H1 (cell line): ENCODE data around the gene TSHB. TPM values are rescaled to one million over a fixed set of nuclear protein-coding genes. Genes with fewer than 3 reads are reported as not detected.

Source experiments
- CTCF ChIA-PET: fragments of 300-600 bp; sonication (Branson Sonifier 250); formaldehyde crosslinking; loops from one replicate; lab custom pipeline; 2021; ENCODE audit not compliant: partially characterized antibody; lab: Charles Lee
- POLR2A ChIA-PET: fragments of 300-600 bp; sonication (Branson Sonifier 250); formaldehyde crosslinking; loops from one replicate; lab custom pipeline; 2021; ENCODE audit warnings: inconsistent platforms; ENCODE audit not compliant: partially characterized antibody; lab: Charles Lee
- DNase-seq, 2 experiments: peaks; one replicate each; pipeline versions ENCODE4 v3.0.0 to v3.0.0-alpha.2; 2010 to 2022; ENCODE audit warnings: low spot score in 2 of 2, low read depth in 1 of 2, mixed read lengths in 1 of 2
- FAIRE-seq: peaks from 2 replicates; lab custom pipeline; 2011; peaks lifted over from hg19 to GRCh38; lab: Jason Lieb, UNC
- H2AFZ ChIP-seq: 2 replicates; pipeline ENCODE4 v1.8.1; 2012; ENCODE audit warnings: low read length, inconsistent platforms
- H2AK5ac ChIP-seq: 2 replicates; pipeline ENCODE4 v1.6.1; 2013; ENCODE audit warnings: low read depth, low read length
- H2BK120ac ChIP-seq: replicated peaks from 2 replicates; pipeline ENCODE3; 2013; ENCODE audit warnings: low read depth, low read length, inconsistent platforms
- H2BK12ac ChIP-seq: 2 replicates; pipeline ENCODE4 v1.6.1; 2013; ENCODE audit warnings: low read depth, low read length
- H2BK15ac ChIP-seq: 2 replicates; pipeline ENCODE4 v1.6.1; 2013; ENCODE audit warnings: low read length
- H2BK20ac ChIP-seq: 2 replicates; pipeline ENCODE4 v1.6.1; 2013; ENCODE audit warnings: low read length
- H2BK5ac ChIP-seq: 2 replicates; pipeline ENCODE4 v1.6.1; 2013; ENCODE audit warnings: low read depth, low read length
- H3K14ac ChIP-seq: 2 replicates; pipeline ENCODE4 v1.6.1; 2013; ENCODE audit warnings: inconsistent platforms; ENCODE audit not compliant: insufficient read length
- H3K18ac ChIP-seq: 2 replicates; pipeline ENCODE4 v1.6.1; 2013; ENCODE audit warnings: low read length; ENCODE audit errors: extremely low read depth
- H3K23ac ChIP-seq: 2 replicates; pipeline ENCODE4 v1.6.1; 2013; ENCODE audit warnings: inconsistent platforms; ENCODE audit not compliant: insufficient read length
- H3K23me2 ChIP-seq: 2 replicates; pipeline ENCODE4 v1.6.1; 2013; ENCODE audit warnings: low read depth, low read length
- H3K27ac ChIP-seq: 2 replicates; pipeline ENCODE4 v1.6.1; 2011; ENCODE audit warnings: low read depth, low read length, inconsistent platforms
- H3K27me3 ChIP-seq, 4 experiments: replicated peaks in 1 of 4; 1 replicate in 1 of 4; 2 replicates in 3 of 4; pipeline versions ENCODE4 v1.6.1 to v1.8.1; 2011 to 2013; ENCODE audit warnings: low read length in 3 of 4, mild to moderate bottlenecking in 3 of 4, inconsistent platforms in 2 of 4, mixed read lengths in 2 of 4, moderate library complexity in 1 of 4; ENCODE audit not compliant: control insufficient read depth in 3 of 4, insufficient read depth in 3 of 4; ENCODE audit errors: extremely low read depth in 1 of 4
- H3K36me3 ChIP-seq, 4 experiments: 2 replicates each; pipeline versions ENCODE4 v1.6.1 to v1.8.1; 2011 to 2013; ENCODE audit warnings: mild to moderate bottlenecking in 4 of 4, low read length in 3 of 4, moderate library complexity in 2 of 4, control low read depth in 1 of 4, inconsistent platforms in 1 of 4; ENCODE audit not compliant: insufficient read depth in 4 of 4, control insufficient read depth in 2 of 4
- H3K4ac ChIP-seq: replicated peaks from 2 replicates; pipeline ENCODE3; 2013; ENCODE audit warnings: low read length, low read depth, mixed read lengths, inconsistent platforms; ENCODE audit not compliant: insufficient read length
- H3K4me1 ChIP-seq, 4 experiments: replicated peaks in 1 of 4; 1 replicate in 1 of 4; 2 replicates in 3 of 4; pipeline versions ENCODE4 v1.6.1 to v1.8.1; 2011 to 2013; ENCODE audit warnings: low read length in 3 of 4, inconsistent platforms in 2 of 4, mixed read lengths in 1 of 4; ENCODE audit not compliant: insufficient read depth in 4 of 4, control insufficient read depth in 3 of 4
- H3K4me2 ChIP-seq, 2 experiments: 2 replicates each; pipeline versions ENCODE4 v1.6.1 to v1.8.1; 2011 to 2013; ENCODE audit warnings: low read depth in 2 of 2, low read length in 2 of 2, control low read depth in 1 of 2, inconsistent platforms in 1 of 2, mild to moderate bottlenecking in 1 of 2; ENCODE audit not compliant: insufficient read depth in 1 of 2
- H3K4me3 ChIP-seq, 4 experiments: fragments of 200-600, 300-600 bp in 1 of 4; sonication (generic), shearing (Covaris generic), sonication (Bioruptor Twin) in 1 of 4; 2 replicates each; pipeline versions ENCODE4 v1.5.1 to v1.8.1; 2011 to 2016; ENCODE audit warnings: low read length in 4 of 4, low read depth in 3 of 4, control low read depth in 2 of 4, inconsistent platforms in 2 of 4, mild to moderate bottlenecking in 2 of 4, mixed read lengths in 1 of 4, moderate library complexity in 1 of 4; ENCODE audit not compliant: insufficient read depth in 2 of 4; ENCODE audit errors: extremely low read depth in 1 of 4
- H3K56ac ChIP-seq: replicated peaks from 2 replicates; pipeline ENCODE3; 2013; ENCODE audit warnings: low read depth, mild to moderate bottlenecking, mixed read lengths, low read length, inconsistent platforms; ENCODE audit not compliant: insufficient read length
- H3K79me1 ChIP-seq: 2 replicates; pipeline ENCODE4 v1.6.1; 2013; ENCODE audit warnings: low read depth, low read length, control low read depth
- H3K79me2 ChIP-seq, 2 experiments: 2 replicates each; pipeline versions ENCODE4 v1.6.1 to v1.8.1; 2012 to 2013; ENCODE audit warnings: low read length in 2 of 2, mild to moderate bottlenecking in 2 of 2, inconsistent platforms in 1 of 2; ENCODE audit not compliant: insufficient read depth in 2 of 2, control insufficient read depth in 1 of 2
- H3K9ac ChIP-seq, 4 experiments: replicated peaks in 1 of 4; 1 replicate in 1 of 4; 2 replicates in 3 of 4; pipeline versions ENCODE4 v1.6.1 to v1.8.1; 2011 to 2013; ENCODE audit warnings: low read depth in 3 of 4, low read length in 3 of 4, control low read depth in 2 of 4, mild to moderate bottlenecking in 2 of 4, moderate library complexity in 2 of 4, inconsistent platforms in 1 of 4; ENCODE audit errors: extremely low read depth in 1 of 4
- H3K9me3 ChIP-seq, 2 experiments: 2 replicates each; pipeline versions ENCODE4 v1.6.1 to v1.8.1; 2012 to 2013; ENCODE audit warnings: mild to moderate bottlenecking in 2 of 2, moderate library complexity in 2 of 2, control low read depth in 1 of 2, inconsistent platforms in 1 of 2, low read depth in 1 of 2, low read length in 1 of 2, mixed read lengths in 1 of 2; ENCODE audit not compliant: insufficient read depth in 2 of 2
- H4K20me1 ChIP-seq, 2 experiments: replicated peaks in 1 of 2; 2 replicates each; pipeline versions ENCODE3 to v1.8.1; 2011 to 2013; ENCODE audit warnings: inconsistent platforms in 2 of 2, low read length in 2 of 2, mild to moderate bottlenecking in 1 of 2; ENCODE audit not compliant: insufficient read depth in 2 of 2, control insufficient read depth in 1 of 2
- H4K5ac ChIP-seq: 2 replicates; pipeline ENCODE4 v1.6.1; 2013; ENCODE audit warnings: low read length, low read depth, mixed read lengths, inconsistent platforms; ENCODE audit not compliant: insufficient read length
- H4K8ac ChIP-seq: 2 replicates; pipeline ENCODE4 v1.8.0; 2013; ENCODE audit warnings: mild to moderate bottlenecking, moderate library complexity, low read length, inconsistent platforms; ENCODE audit not compliant: insufficient read depth; ENCODE audit errors: extremely low read depth
- H4K91ac ChIP-seq: replicated peaks from 2 replicates; pipeline ENCODE3; 2013; ENCODE audit warnings: low read length, mixed read lengths, inconsistent platforms; ENCODE audit not compliant: insufficient read length
- CBX5 ChIP-seq: fragments of 300-800, 300-1000 bp; sonication (generic); IDR thresholded peaks from 2 replicates; pipeline ENCODE4 v1.7.1; 2016; ENCODE audit warnings: antibody characterized with exemption, low read length, low read depth
- CREB1 ChIP-seq: IDR thresholded peaks from 2 replicates; pipeline ENCODE4 v1.6.1; 2012; ENCODE audit warnings: inconsistent platforms
- GTF2F1 ChIP-seq: IDR thresholded peaks from 2 replicates; pipeline ENCODE4 v1.6.1; 2012; ENCODE audit warnings: low read depth, low read length, improper control_type of control experiment, borderline replicate concordance
- JUN ChIP-seq: IDR thresholded peaks from 2 replicates; pipeline ENCODE4 v1.6.1; 2011; ENCODE audit warnings: low read depth, mild to moderate bottlenecking, improper control_type of control experiment, low read length
- KDM4A ChIP-seq: IDR thresholded peaks from one replicate; pipeline ENCODE4 v1.7.1; 2012; ENCODE audit warnings: low read depth, mild to moderate bottlenecking, moderate library complexity, low read length, inconsistent platforms; ENCODE audit not compliant: severe bottlenecking
- SRF ChIP-seq: IDR thresholded peaks from 2 replicates; pipeline ENCODE4 v1.6.1; 2011; ENCODE audit warnings: mild to moderate bottlenecking, low read depth, low read length, moderate library complexity
- SUZ12 ChIP-seq: fragments of 200-600 bp; sonication (generic); IDR thresholded peaks from 2 replicates; pipeline ENCODE4 v1.6.1; 2012; ENCODE audit warnings: mild to moderate bottlenecking, inconsistent platforms, low read length, moderate library complexity, mixed read lengths
- TAF1 ChIP-seq: IDR thresholded peaks from 2 replicates; pipeline ENCODE4 v1.6.1; 2011; ENCODE audit warnings: mild to moderate bottlenecking, low read depth, low read length
- ZNF274 ChIP-seq: IDR thresholded peaks from 2 replicates; pipeline ENCODE4 v1.7.0; 2012; ENCODE audit warnings: low read length, borderline replicate concordance; ENCODE audit errors: extremely low read depth
- WGBS, 2 experiments: shearing (Covaris generic) in 1 of 2; methylation state at CpG; one replicate each; pipeline versions ENCODE4 v1.1.6 to v1.1.7; 2013 to 2015; ENCODE audit warnings: low lambda C conversion rate in 2 of 2, mixed read lengths in 2 of 2, inconsistent platforms in 1 of 2, low coverage in 1 of 2, missing lambda C conversion rate in 1 of 2; ENCODE audit not compliant: insufficient replicate concordance in 2 of 2, insufficient coverage in 1 of 2, insufficient read length in 1 of 2; ENCODE audit errors: extremely low coverage in 1 of 2, missing lambda C conversion rate in 1 of 2; 5-methylcytosine and 5-hydroxymethylcytosine counted together
- polyA plus RNA-seq, 7 experiments: library from polyadenylated mRNA; depleted of rRNA in 3 of 7; stranded (reverse) in 5 of 7; unstranded in 2 of 7; fragments of >200 nt in 5 of 7; fragments of 200-250 nt in 2 of 7; gene quantifications; 1 replicate in 5 of 7; 2 replicates in 1 of 7; 4 replicates in 1 of 7; pipeline versions ENCODE4 v1.2.1 to v1.2.3, GENCODE V29; 2011 to 2013; ENCODE audit warnings: missing spikeins in 2 of 7, mixed read lengths in 2 of 7
- total RNA-seq: library from RNA; stranded (reverse); fragmentation: NEBNext Ultra II Directional; extraction: Animal tissue kit (Norgen Biotek cat#: 25700); gene quantifications from 2 replicates; pipeline ENCODE4 v1.2.1, GENCODE V29; 2021
- TF ChIP-seq, protein P1 (sequence below): IDR thresholded peaks from 2 replicates; pipeline ENCODE4 v1.6.1; 2012; ENCODE audit warnings: inconsistent platforms

The TSHB gene
- total and polyA plus RNA-seq, 2 of the 8 experiments (the other 6 are each of a cell fraction or from before 2014, with no cell fraction given): not detected

GRCh38 chr1:115069659-115070308 lies 40.2 kb downstream of the TSHB start:
- no peak overlapping the region for H2BK120ac ChIP-seq
- H2AK5ac ChIP-seq: no peak overlapping the region
- DNase-seq (no peak), FAIRE-seq (no peak)
- H2BK12ac ChIP-seq: no peak overlapping the region
- no peaks in the 10 kb centered on the region for H3K36me3 ChIP-seq
- POLR2A ChIA-PET: no interaction called here
- no peaks in the 10 kb centered on the region for H3K79me1 ChIP-seq
- H4K20me1 ChIP-seq: no peaks in the 10 kb centered on the region
- H3K79me2 ChIP-seq: no peaks in the 10 kb centered on the region
- H3K23ac ChIP-seq: no peak overlapping the region
- H3K4me2 ChIP-seq: no peak overlapping the region
- H4K8ac ChIP-seq: no peak overlapping the region
- no peak overlapping the region for H3K56ac ChIP-seq
- 94% methylated on average over 7 of the region's 7 CpGs; no CpG with 5 or more reads in 1 of the 2 experiments for WGBS, 2 experiments
- CTCF ChIA-PET: interaction anchor here (1.3 kb wide), 1 partner anchor 11 kb away, joined by 5 read pairs; no protein-coding TSS in a partner anchor
- no peak overlapping the region for H3K27ac ChIP-seq
- no peaks in the 10 kb centered on the region; a peak in 1 of 7 replicates for H3K4me1 ChIP-seq
- TF ChIP-seq, protein P1, sequence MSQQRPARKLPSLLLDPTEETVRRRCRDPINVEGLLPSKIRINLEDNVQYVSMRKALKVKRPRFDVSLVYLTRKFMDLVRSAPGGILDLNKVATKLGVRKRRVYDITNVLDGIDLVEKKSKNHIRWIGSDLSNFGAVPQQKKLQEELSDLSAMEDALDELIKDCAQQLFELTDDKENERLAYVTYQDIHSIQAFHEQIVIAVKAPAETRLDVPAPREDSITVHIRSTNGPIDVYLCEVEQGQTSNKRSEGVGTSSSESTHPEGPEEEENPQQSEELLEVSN: no peak
- no peak for TF ChIP-seq JUN
- no peak for TF ChIP-seq TAF1
- TF ChIP-seq CREB1: no peak
- TF ChIP-seq KDM4A: no peak
- no peak for TF ChIP-seq GTF2F1
- no peak for TF ChIP-seq ZNF274
- no peak for TF ChIP-seq SUZ12
- no peak for TF ChIP-seq CBX5
- no peak for TF ChIP-seq SRF
- H3K23me2 ChIP-seq: no peaks in the 10 kb centered on the region
- H4K5ac ChIP-seq: no peak overlapping the region
- H2AFZ ChIP-seq: no peak overlapping the region
- H2BK15ac ChIP-seq: no peak overlapping the region
- no peak overlapping the region for H4K91ac ChIP-seq
- H3K4ac ChIP-seq: no peak overlapping the region
- H2BK20ac ChIP-seq: no peak overlapping the region
- no peaks in the 10 kb centered on the region for H3K27me3 ChIP-seq
- no peak overlapping the region for H3K4me3 ChIP-seq
- H3K18ac ChIP-seq: no peak overlapping the region
- no peak overlapping the region for H2BK5ac ChIP-seq
- H3K14ac ChIP-seq: no peak overlapping the region
- H3K9ac ChIP-seq: no peak overlapping the region
- H3K9me3 ChIP-seq: no peaks in the 10 kb centered on the region
